ENCODE results near the gene MRPL54. TPM values are rescaled to one million over a fixed set of nuclear protein-coding genes. Genes with fewer than 3 reads are reported as not detected.
A peak's percentile ranks its signal among the peaks of the same experiment; 100 is the strongest.

MRPL54 gene
- polyA plus RNA-seq, 1 donor (not counting 4 experiments of a cell fraction or from before 2014, with no cell fraction given), result 27.0 TPM

GRCh38 chr19:3770136-3770999, 7.9 kb downstream of the MRPL54 start:
- H3K4me2 ChIP-seq (ENCODE audit: control insufficient read depth, extremely low read depth, insufficient read depth, low read depth, low read length), result no peak overlapping the region
- no peaks in the 10 kb centered on the region for H3K9me1 ChIP-seq (ENCODE audit: control insufficient read depth, extremely low read depth, insufficient read depth, low read length)
- H3K79me2 ChIP-seq (ENCODE audit: control insufficient read depth, insufficient read depth, low read length), result no peaks in the 10 kb centered on the region
- no peak overlapping the region for H3K4me3 ChIP-seq (ENCODE audit: control insufficient read depth in 2 of 3, extremely low read depth in 1 of 3, insufficient read depth in 2 of 3, low read depth in 1 of 3, low read length in 3 of 3)
- FAIRE-seq (no peak), DNase-seq (ENCODE audit: low read depth, low spot score) (no peak)
- no peaks in the 10 kb centered on the region for H3K4me1 ChIP-seq (ENCODE audit: control insufficient read depth, extremely low read depth, insufficient read depth, low read length)
- dilution Hi-C loops (cut with MboI; ENCODE audit: extremely low pct_ligation_motif_present, low sequenced_read_pairs), result no loop called here
- no peak overlapping the region for H3K27ac ChIP-seq (ENCODE audit: control insufficient read depth, insufficient read depth, low read length)
- TF ChIP-seq CTCF (optimal IDR thresholded peaks at IDR 0.05 in 1 of 3, IDR thresholded peaks at IDR 0.05 in 1 of 3, conservative IDR thresholded peaks at IDR 0.05 in 1 of 3; ENCODE audit: extremely low read depth in 1 of 3, insufficient read depth in 2 of 3, low read length in 3 of 3), result no peak
- TF ChIP-seq EZH2 (IDR thresholded peaks at IDR 0.05; ENCODE audit: low read length), result no peak
- H3K9ac ChIP-seq (ENCODE audit: control insufficient read depth, extremely low read depth, insufficient read depth, low read length), result no peak overlapping the region
- H4K20me1 ChIP-seq (ENCODE audit: control insufficient read depth, extremely low read depth, insufficient read depth, low read length), result no peaks in the 10 kb centered on the region
- peaks cover 7% of the 10 kb centered on the region for H3K27me3 ChIP-seq (ENCODE audit: control insufficient read depth, extremely low read depth, insufficient read depth, low read length)
- H2AFZ ChIP-seq (ENCODE audit: control insufficient read depth, low read length), result no peak overlapping the region
- peaks cover 5% of the 10 kb centered on the region in 2 experiments for H3K36me3 ChIP-seq (ENCODE audit: control insufficient read depth in 2 of 2, extremely low read depth in 1 of 2, insufficient read depth in 2 of 2, low read length in 2 of 2)
- no peaks in the 10 kb centered on the region for H3K9me3 ChIP-seq (ENCODE audit: control insufficient read depth, low read depth, low read length)

- dilution Hi-C loops (cut with MboI; ENCODE audit: extremely low pct_ligation_motif_present, low sequenced_read_pairs), result no loop called here
- FAIRE-seq, result no peak
- Histone ChIP-seq H3K4me3 (ENCODE audit: control insufficient read depth in 2 of 3, extremely low read depth in 1 of 3, insufficient read depth in 2 of 3, low read depth in 1 of 3, low read length in 3 of 3) (no peak overlapping the region), H3K27me3 (ENCODE audit: control insufficient read depth, extremely low read depth, insufficient read depth, low read length) (peaks cover 7% of the 10 kb centered on the region), H3K9me1 (ENCODE audit: control insufficient read depth, extremely low read depth, insufficient read depth, low read length) (no peaks in the 10 kb centered on the region), H3K4me2 (ENCODE audit: control insufficient read depth, extremely low read depth, insufficient read depth, low read depth, low read length) (no peak overlapping the region), H2AFZ (ENCODE audit: control insufficient read depth, low read length) (no peak overlapping the region), H3K36me3 (ENCODE audit: control insufficient read depth in 2 of 2, extremely low read depth in 1 of 2, insufficient read depth in 2 of 2, low read length in 2 of 2) (peaks cover 5% of the 10 kb centered on the region in 2 experiments), H4K20me1 (ENCODE audit: control insufficient read depth, extremely low read depth, insufficient read depth, low read length) (no peaks in the 10 kb centered on the region), H3K9me3 (ENCODE audit: control insufficient read depth, low read depth, low read length) (no peaks in the 10 kb centered on the region), H3K4me1 (ENCODE audit: control insufficient read depth, extremely low read depth, insufficient read depth, low read length) (no peaks in the 10 kb centered on the region), H3K9ac (ENCODE audit: control insufficient read depth, extremely low read depth, insufficient read depth, low read length) (no peak overlapping the region), H3K79me2 (ENCODE audit: control insufficient read depth, insufficient read depth, low read length) (no peaks in the 10 kb centered on the region), H3K27ac (ENCODE audit: control insufficient read depth, insufficient read depth, low read length) (no peak overlapping the region)
- no peak for DNase-seq (ENCODE audit: low read depth, low spot score)
- TF ChIP-seq CTCF (optimal IDR thresholded peaks at IDR 0.05 in 1 of 3, IDR thresholded peaks at IDR 0.05 in 1 of 3, conservative IDR thresholded peaks at IDR 0.05 in 1 of 3; ENCODE audit: extremely low read depth in 1 of 3, insufficient read depth in 2 of 3, low read length in 3 of 3) (no peak), EZH2 (IDR thresholded peaks at IDR 0.05; ENCODE audit: low read length) (peak; percentile 52)
These were observed 8.8 kb downstream of the MRPL54 start for GRCh38 chr19:3771000-3771905.

All from keratinocyte (primary cell).